Right lobe of liver (tissue), 4 donors: ENCODE measurements around the gene CLHC1.

Source experiments
- POLR2A ChIP-seq: fragments of 450-650 bp; IDR thresholded peaks from one replicate; pipeline ENCODE4 v1.6.1; 2017; ENCODE audit warnings: antibody characterized with exemption, mild to moderate bottlenecking
- TF ChIP-seq, protein P1 (sequence below), 4 donors: fragments of 200-600 bp in 3 of 4; fragments of 450-650 bp in 1 of 4; IDR thresholded peaks; one replicate each; pipeline versions ENCODE4 v1.5.1 to v1.8.0; 2016 to 2022; ENCODE audit warnings: antibody characterized with exemption in 4 of 4, mild to moderate bottlenecking in 2 of 4
- donor health status: DM: no; HTN: no; CAD: no.
- donor health status: DM: no; HTN: no; CAD: no.
- donor health status: DM: no; HTN: yes; CAD: no.

DNA sequence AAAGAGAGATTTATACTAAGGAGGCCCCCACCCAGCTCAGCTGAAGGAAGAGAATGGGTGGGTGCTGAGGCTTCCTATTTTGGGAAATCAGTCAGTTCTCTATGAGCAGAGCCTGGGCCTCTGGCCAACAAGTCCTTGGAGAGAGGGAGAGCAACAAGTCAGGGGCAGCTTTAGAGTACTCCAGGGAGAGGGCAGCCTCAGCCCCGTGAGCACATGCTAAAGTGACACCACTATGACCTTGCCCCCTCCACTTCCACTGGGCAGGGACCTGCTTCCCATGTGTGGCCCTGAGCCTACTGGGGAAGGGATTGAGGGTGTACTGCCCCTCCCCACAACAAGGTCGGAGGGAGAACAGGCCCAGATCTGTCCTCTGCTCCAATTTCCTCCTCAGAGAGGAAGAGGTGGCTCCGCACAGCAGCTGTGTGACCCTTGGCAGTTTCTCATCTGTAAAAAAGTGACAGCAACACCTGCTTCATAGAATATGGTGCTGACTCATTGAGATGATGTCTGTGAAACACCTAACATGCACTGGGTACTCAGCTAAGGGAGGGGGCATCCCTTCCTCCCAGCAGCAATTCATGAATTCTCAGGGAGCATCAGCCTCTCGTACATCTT, 72.9 kb downstream of the CLHC1 start:
- TF ChIP-seq, protein P1, sequence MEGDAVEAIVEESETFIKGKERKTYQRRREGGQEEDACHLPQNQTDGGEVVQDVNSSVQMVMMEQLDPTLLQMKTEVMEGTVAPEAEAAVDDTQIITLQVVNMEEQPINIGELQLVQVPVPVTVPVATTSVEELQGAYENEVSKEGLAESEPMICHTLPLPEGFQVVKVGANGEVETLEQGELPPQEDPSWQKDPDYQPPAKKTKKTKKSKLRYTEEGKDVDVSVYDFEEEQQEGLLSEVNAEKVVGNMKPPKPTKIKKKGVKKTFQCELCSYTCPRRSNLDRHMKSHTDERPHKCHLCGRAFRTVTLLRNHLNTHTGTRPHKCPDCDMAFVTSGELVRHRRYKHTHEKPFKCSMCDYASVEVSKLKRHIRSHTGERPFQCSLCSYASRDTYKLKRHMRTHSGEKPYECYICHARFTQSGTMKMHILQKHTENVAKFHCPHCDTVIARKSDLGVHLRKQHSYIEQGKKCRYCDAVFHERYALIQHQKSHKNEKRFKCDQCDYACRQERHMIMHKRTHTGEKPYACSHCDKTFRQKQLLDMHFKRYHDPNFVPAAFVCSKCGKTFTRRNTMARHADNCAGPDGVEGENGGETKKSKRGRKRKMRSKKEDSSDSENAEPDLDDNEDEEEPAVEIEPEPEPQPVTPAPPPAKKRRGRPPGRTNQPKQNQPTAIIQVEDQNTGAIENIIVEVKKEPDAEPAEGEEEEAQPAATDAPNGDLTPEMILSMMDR (IDR thresholded peaks at IDR 0.05): no peak
- TF ChIP-seq POLR2A: no peak
